Thyroid gland (tissue), 4 donors: ENCODE data around the gene INO80E.

ENCODE experiments used
- CTCF ChIP-seq, 6 experiments: fragments of 200-600 bp in 3 of 6; fragments of 450-650 bp in 3 of 6; sonication (generic) in 3 of 6; IDR thresholded peaks; one replicate each; pipeline ENCODE4 v1.5.1; 2016 to 2019; ENCODE audit warnings: antibody characterized with exemption in 6 of 6, mild to moderate bottlenecking in 2 of 6, inconsistent platforms in 1 of 6, moderate library complexity in 1 of 6
- POLR2A ChIP-seq, 2 donors: fragments of 450-650 bp; IDR thresholded peaks; one replicate each; pipeline ENCODE4 v1.6.1; 2017; ENCODE audit warnings: antibody characterized with exemption in 2 of 2, mild to moderate bottlenecking in 2 of 2, moderate library complexity in 1 of 2

GRCh38 chr16:30009990-30010843 is 14.2 kb downstream of the INO80E start:
- TF ChIP-seq CTCF (IDR thresholded peaks at IDR 0.05) (no peak), POLR2A (IDR thresholded peaks at IDR 0.05) (no peak)
